Psoas muscle (tissue), 8 donors: Measurements from ENCODE around the gene SEMA3B. TPM values are rescaled to one million over a fixed set of nuclear protein-coding genes. Genes with fewer than 3 reads are reported as not detected.

Experiments
- ATAC-seq, 4 donors: fragments of 200-7000 bp; cut with Tn5 transposase; one replicate each; pipeline ENCODE4 v1.9.1; 2020; ENCODE audit warnings: moderate library complexity in 3 of 4, mild to moderate bottlenecking in 2 of 4
- DNase-seq, 2 donors: peaks; one replicate each; pipeline ENCODE4 v3.0.0-alpha.2; 2020
- H3K27ac ChIP-seq: fragments of 200-600 bp; one replicate; pipeline ENCODE4 v1.8.0; 2022
- H3K27me3 ChIP-seq, 3 donors: fragments of 200-600 bp in 1 of 3; one replicate each; pipeline versions ENCODE4 v1.6.1 to v1.8.0; 2013 to 2022; ENCODE audit warnings: low read length in 2 of 3, mild to moderate bottlenecking in 2 of 3, moderate library complexity in 1 of 3; ENCODE audit not compliant: insufficient read depth in 3 of 3
- H3K36me3 ChIP-seq, 2 donors: fragments of 200-600 bp in 1 of 2; one replicate each; pipeline versions ENCODE4 v1.6.1 to v1.8.0; 2013 to 2022; ENCODE audit warnings: low read depth in 1 of 2, mild to moderate bottlenecking in 1 of 2, moderate library complexity in 1 of 2; ENCODE audit not compliant: insufficient read depth in 1 of 2
- H3K4me1 ChIP-seq: fragments of 200-600 bp; one replicate; pipeline ENCODE4 v1.8.0; 2022
- H3K4me3 ChIP-seq: fragments of 200-600 bp; one replicate; pipeline ENCODE4 v1.8.0; 2022; ENCODE audit warnings: mild to moderate bottlenecking
- H3K9me3 ChIP-seq: fragments of 200-600 bp; one replicate; pipeline ENCODE4 v1.8.0; 2022
- CTCF ChIP-seq: fragments of 200-600 bp; IDR thresholded peaks from one replicate; pipeline ENCODE4 v1.8.0; 2022; ENCODE audit warnings: antibody characterized with exemption
- WGBS, 3 donors: extraction: QIAGEN DNeasy Blood & Tissue Kit; methylation state at CpG; one replicate each; pipeline versions ENCODE4 v1.1.6 to v1.1.7; 2013; 5-methylcytosine and 5-hydroxymethylcytosine counted together
- intact Hi-C, 2 donors: fragments of 100-400 bp; cut with DNase I; formaldehyde crosslinking; loops; one replicate each; pipeline versions ENCODE4 v1.11.0 to v1.14.2; 2022
- polyA plus RNA-seq, 3 donors: library from polyadenylated mRNA; stranded (reverse); fragments of 200-250 nt; gene quantifications; one replicate each; pipeline ENCODE4 v1.2.3, GENCODE V29; 2013
- total RNA-seq, 4 donors: library from RNA; stranded (reverse); fragmentation: NEBNext Ultra II Directional in 2 of 4; extraction: Animal tissue kit (Norgen Biotek cat#: 25700) in 2 of 4; gene quantifications; one replicate each; pipeline versions ENCODE4 v1.2.1 to v1.2.4, GENCODE V29; 2021 to 2023
- donor health status: healthy with polysubstance abuse.
- donor health status: DM: no; HTN: no; CAD: no; lungs with moderate emphysema.
- donor health status: Bipolar disorder and iron deficiency.
- donor health status: healthy.
- donor health status: DM: yes; HTN: yes; CAD: no.
- donor health status: DM: no; HTN: no; CAD: no.
- donor health status: DM: no; HTN: no; CAD: no.
- donor health status: DM: yes; HTN: yes; CAD: no.

Gene SEMA3B
- total and polyA plus RNA-seq, 7 donors, result 2.1 to 6.8 (median 3.4) TPM

GRCh38 chr3:50258029-50258680 is 10.8 kb upstream of the SEMA3B start:
- no peak for TF ChIP-seq CTCF
- H3K4me3 ChIP-seq, result no peak overlapping the region
- ATAC-seq (no peak), DNase-seq (no peak)
- 81 to 83% (median 82%) methylated on average over 13 to 17 of the region's 17 CpGs for WGBS, 3 donors
- peaks cover 0 to 36% of the 10 kb centered on the region in 2 donors for H3K36me3 ChIP-seq
- H3K4me1 ChIP-seq, result peaks cover 27% of the 10 kb centered on the region
- intact Hi-C loops, result no loop called here
- H3K27ac ChIP-seq, result no peak overlapping the region
- H3K27me3 ChIP-seq, result no peaks in the 10 kb centered on the region
- no peaks in the 10 kb centered on the region for H3K9me3 ChIP-seq

- Histone ChIP-seq H3K4me3 (peak overlapping the region; percentile 80), H3K27ac (peak overlapping the region; percentile 98), H3K36me3 (peaks cover 0 to 32% of the 10 kb centered on the region in 2 donors), H3K9me3 (no peaks in the 10 kb centered on the region), H3K4me1 (peaks cover 25% of the 10 kb centered on the region), H3K27me3 (no peaks in the 10 kb centered on the region)
- 74 to 80% (median 80%) methylated on average over 16 of the region's 16 CpGs for WGBS, 3 donors
- ATAC-seq (no peak), DNase-seq (no peak)
- no peak for TF ChIP-seq CTCF
- intact Hi-C loops, result no loop called here
Measured at GRCh38 chr3:50258979-50259378, 10.0 kb upstream of the SEMA3B start.

GRCh38 chr3:50259432-50260026 is 9.4 kb upstream of the SEMA3B start:
- Histone ChIP-seq H3K27ac (peak overlapping the region; percentile 98), H3K4me3 (peak overlapping the region; percentile 80), H3K27me3 (no peaks in the 10 kb centered on the region), H3K4me1 (peaks cover 20% of the 10 kb centered on the region), H3K36me3 (peaks cover 0 to 32% of the 10 kb centered on the region in 2 donors), H3K9me3 (no peaks in the 10 kb centered on the region)
- no peak for DNase-seq
- TF ChIP-seq CTCF, result no peak
- WGBS, 3 donors, result 46 to 55% (median 48%) methylated on average over 18 of the region's 18 CpGs
- intact Hi-C loops, result loop anchor here in 1 of 2 donors (5.0 to 10.0 kb wide), 2 partner anchors 68 to 285 kb away; partner anchors contain the start of gene TUSC2
- peak; percentile 31 to 46 (median 40) for ATAC-seq

GRCh38 chr3:50260027-50260941 is 8.7 kb upstream of the SEMA3B start:
- 0 to 1% (median 1%) methylated on average over 38 to 70 of the region's 70 CpGs for WGBS, 3 donors
- Histone ChIP-seq H3K27me3 (no peaks in the 10 kb centered on the region), H3K36me3 (peaks cover 0 to 29% of the 10 kb centered on the region in 2 donors), H3K27ac (peak overlapping the region; percentile 98), H3K4me3 (peak overlapping the region; percentile 80), H3K4me1 (peaks cover 22% of the 10 kb centered on the region), H3K9me3 (no peaks in the 10 kb centered on the region)
- intact Hi-C loops, result loop anchor here in 1 of 2 donors (5.0 to 10.0 kb wide), 2 partner anchors 67 to 285 kb away; partner anchors contain the start of gene TUSC2
- TF ChIP-seq CTCF, result peak; percentile 98
- ATAC-seq, result peak; percentile 93 to 97 (median 94)
- DNase-seq, result peak; percentile 95 to 96
